Measurements from ENCODE around the gene RASA3.

RASA3 gene

DNA sequence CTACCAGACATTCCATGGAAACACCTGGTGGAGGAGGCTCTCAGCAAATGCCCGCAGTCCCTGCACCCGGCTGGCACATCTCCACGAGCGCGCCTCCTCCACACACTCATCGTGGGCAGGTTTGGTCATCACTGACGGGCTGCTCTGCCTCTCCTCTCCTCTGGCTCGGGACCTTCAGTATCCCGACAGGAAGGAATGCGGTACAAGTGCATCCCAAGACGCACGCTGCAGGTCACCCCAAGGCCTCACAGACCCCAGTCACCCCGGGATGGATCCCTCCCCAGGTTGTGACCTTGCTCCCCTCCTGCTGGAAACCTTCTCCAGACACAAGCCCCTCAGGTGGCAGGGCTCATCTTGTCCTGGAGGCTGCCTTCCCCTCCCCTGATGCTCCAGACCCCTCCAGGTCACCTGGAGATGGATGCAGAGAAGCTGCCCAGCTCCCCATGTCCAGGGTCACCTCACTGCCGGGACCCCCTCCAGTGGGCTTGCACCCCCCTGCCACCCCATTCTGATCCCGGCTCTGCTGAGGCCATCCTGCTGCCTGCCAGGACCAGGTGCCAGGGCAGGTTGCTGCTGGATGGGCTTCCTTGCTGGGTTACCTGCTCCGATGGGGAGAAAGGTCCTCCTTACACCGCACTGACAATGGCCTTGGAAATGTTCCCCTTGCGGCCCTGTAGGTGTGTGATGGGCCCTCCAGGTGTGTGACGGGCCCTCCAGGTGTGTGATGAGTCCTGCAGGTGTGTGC is 188.4 kb downstream of the RASA3 start:
- H2AFZ ChIP-seq (ENCODE audit: low read length), result no peak overlapping the region
- H3K4me3 ChIP-seq (ENCODE audit: low read length, poor library complexity, severe bottlenecking), result no peak overlapping the region
- H3K9ac ChIP-seq (ENCODE audit: low read depth, low read length, poor library complexity, severe bottlenecking), result no peak overlapping the region
- no peaks in the 10 kb centered on the region for H3K79me2 ChIP-seq (ENCODE audit: insufficient read depth, low read length)
- no peaks in the 10 kb centered on the region for H4K20me1 ChIP-seq (ENCODE audit: insufficient read depth, low read length, poor library complexity, severe bottlenecking)
- no peaks in the 10 kb centered on the region for H3K9me2 ChIP-seq (replicated peaks; ENCODE audit: low read depth, low read length)
- H3K27me3 ChIP-seq (ENCODE audit: insufficient read depth, low read length, poor library complexity, severe bottlenecking), result no peaks in the 10 kb centered on the region
- no peaks in the 10 kb centered on the region for H3F3A ChIP-seq (ENCODE audit: low read depth)
- TF ChIP-seq, protein P1, sequence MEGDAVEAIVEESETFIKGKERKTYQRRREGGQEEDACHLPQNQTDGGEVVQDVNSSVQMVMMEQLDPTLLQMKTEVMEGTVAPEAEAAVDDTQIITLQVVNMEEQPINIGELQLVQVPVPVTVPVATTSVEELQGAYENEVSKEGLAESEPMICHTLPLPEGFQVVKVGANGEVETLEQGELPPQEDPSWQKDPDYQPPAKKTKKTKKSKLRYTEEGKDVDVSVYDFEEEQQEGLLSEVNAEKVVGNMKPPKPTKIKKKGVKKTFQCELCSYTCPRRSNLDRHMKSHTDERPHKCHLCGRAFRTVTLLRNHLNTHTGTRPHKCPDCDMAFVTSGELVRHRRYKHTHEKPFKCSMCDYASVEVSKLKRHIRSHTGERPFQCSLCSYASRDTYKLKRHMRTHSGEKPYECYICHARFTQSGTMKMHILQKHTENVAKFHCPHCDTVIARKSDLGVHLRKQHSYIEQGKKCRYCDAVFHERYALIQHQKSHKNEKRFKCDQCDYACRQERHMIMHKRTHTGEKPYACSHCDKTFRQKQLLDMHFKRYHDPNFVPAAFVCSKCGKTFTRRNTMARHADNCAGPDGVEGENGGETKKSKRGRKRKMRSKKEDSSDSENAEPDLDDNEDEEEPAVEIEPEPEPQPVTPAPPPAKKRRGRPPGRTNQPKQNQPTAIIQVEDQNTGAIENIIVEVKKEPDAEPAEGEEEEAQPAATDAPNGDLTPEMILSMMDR (conservative IDR thresholded peaks at IDR 0.05; ENCODE audit: low read length), result no peak
- TF ChIP-seq EZH2phosphoT487 (IDR thresholded peaks at IDR 0.05; ENCODE audit: borderline replicate concordance), result no peak
- peaks cover 9% of the 10 kb centered on the region for H3K4me1 ChIP-seq (ENCODE audit: insufficient read depth, low read length, poor library complexity, severe bottlenecking)
- no peaks in the 10 kb centered on the region for H3K9me3 ChIP-seq (ENCODE audit: insufficient read depth, low read depth, low read length)
- H3K36me3 ChIP-seq (ENCODE audit: insufficient read depth, low read length), result no peaks in the 10 kb centered on the region
- no peak overlapping the region for H3K4me2 ChIP-seq (ENCODE audit: low read depth, low read length, poor library complexity, severe bottlenecking)

DNA sequence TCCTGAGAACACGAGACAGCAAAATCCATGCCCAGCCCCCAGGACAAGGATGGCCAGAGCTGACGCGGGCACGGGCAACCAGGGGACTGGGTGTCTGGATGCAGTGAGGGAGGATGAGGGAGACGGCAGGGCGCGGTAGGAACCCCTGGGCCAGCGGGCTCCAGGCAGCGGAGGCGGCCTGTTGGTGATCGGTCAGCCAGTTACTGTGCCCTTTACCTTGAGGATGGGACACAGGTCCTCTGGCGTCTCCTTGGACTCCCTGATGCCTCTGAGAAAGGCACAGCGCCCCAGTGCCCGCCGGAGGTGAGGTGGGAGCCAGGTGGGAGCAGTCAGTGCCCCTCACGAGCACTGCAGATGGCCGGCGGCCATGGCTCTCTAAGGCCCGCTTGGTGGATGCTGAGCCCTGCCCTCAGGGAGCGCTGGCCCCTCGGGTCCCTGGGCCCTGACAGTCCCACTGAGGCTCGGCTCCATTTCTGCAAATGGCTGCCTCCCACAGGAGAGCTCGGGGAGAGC is 189.8 kb downstream of the RASA3 start:
- no peaks in the 10 kb centered on the region for H3K9me2 ChIP-seq (replicated peaks; ENCODE audit: low read depth, low read length)
- H3K79me2 ChIP-seq (ENCODE audit: insufficient read depth, low read length), result no peaks in the 10 kb centered on the region
- no peak overlapping the region for H3K9ac ChIP-seq (ENCODE audit: low read depth, low read length, poor library complexity, severe bottlenecking)
- H3K36me3 ChIP-seq (ENCODE audit: insufficient read depth, low read length), result no peaks in the 10 kb centered on the region
- no peaks in the 10 kb centered on the region for H4K20me1 ChIP-seq (ENCODE audit: insufficient read depth, low read length, poor library complexity, severe bottlenecking)
- no peak overlapping the region for H3K4me2 ChIP-seq (ENCODE audit: low read depth, low read length, poor library complexity, severe bottlenecking)
- H3K4me1 ChIP-seq (ENCODE audit: insufficient read depth, low read length, poor library complexity, severe bottlenecking), result no peaks in the 10 kb centered on the region
- H3F3A ChIP-seq (ENCODE audit: low read depth), result no peaks in the 10 kb centered on the region
- no peaks in the 10 kb centered on the region for H3K27me3 ChIP-seq (ENCODE audit: insufficient read depth, low read length, poor library complexity, severe bottlenecking)
- H3K9me3 ChIP-seq (ENCODE audit: insufficient read depth, low read depth, low read length), result no peaks in the 10 kb centered on the region
- no peak overlapping the region for H3K4me3 ChIP-seq (ENCODE audit: low read length, poor library complexity, severe bottlenecking)
- H2AFZ ChIP-seq (ENCODE audit: low read length), result no peak overlapping the region
- TF ChIP-seq EZH2phosphoT487 (IDR thresholded peaks at IDR 0.05; ENCODE audit: borderline replicate concordance), result no peak
- TF ChIP-seq, protein P1 (conservative IDR thresholded peaks at IDR 0.05; ENCODE audit: low read length), result no peak

DNA sequence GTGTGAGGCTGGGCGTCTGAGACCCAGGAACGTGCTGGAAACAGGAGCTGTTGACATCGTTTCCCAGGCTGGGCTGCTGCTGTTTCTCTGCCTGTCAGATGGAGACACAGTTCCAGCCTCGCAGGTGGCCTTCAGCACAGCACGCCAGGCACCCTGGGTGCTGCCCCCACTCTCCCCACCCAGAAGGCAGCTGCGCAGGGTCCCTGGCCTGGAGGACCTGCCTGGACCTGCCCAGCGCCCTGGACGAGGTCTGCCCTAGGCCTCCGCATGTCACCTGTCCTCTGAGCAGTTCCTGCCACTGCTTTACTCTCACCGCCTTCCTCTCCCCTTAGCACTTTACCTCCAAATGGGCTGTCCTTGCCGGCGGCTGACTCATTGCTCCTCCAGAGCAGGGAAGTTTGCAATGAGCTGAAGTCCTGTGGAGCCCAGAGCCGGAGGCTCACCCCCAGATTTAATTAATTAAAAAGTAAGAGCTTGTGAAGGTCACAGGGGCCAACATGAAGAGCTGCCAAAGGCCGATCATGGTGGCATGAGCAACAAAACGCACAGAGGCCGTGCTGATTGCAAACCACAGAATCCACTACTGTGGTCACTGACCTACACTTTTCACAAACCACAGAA is 190.7 kb downstream of the RASA3 start:
- Histone ChIP-seq H3K4me3 (ENCODE audit: low read length, poor library complexity, severe bottlenecking) (no peak overlapping the region), H3K9me3 (ENCODE audit: insufficient read depth, low read depth, low read length) (no peaks in the 10 kb centered on the region), H3K27me3 (ENCODE audit: insufficient read depth, low read length, poor library complexity, severe bottlenecking) (no peaks in the 10 kb centered on the region), H3F3A (ENCODE audit: low read depth) (no peaks in the 10 kb centered on the region), H3K79me2 (ENCODE audit: insufficient read depth, low read length) (no peaks in the 10 kb centered on the region), H3K9me2 (replicated peaks; ENCODE audit: low read depth, low read length) (no peaks in the 10 kb centered on the region), H3K36me3 (ENCODE audit: insufficient read depth, low read length) (no peaks in the 10 kb centered on the region), H4K20me1 (ENCODE audit: insufficient read depth, low read length, poor library complexity, severe bottlenecking) (no peaks in the 10 kb centered on the region), H3K4me2 (ENCODE audit: low read depth, low read length, poor library complexity, severe bottlenecking) (no peak overlapping the region), H2AFZ (ENCODE audit: low read length) (no peak overlapping the region), H3K4me1 (ENCODE audit: insufficient read depth, low read length, poor library complexity, severe bottlenecking) (no peaks in the 10 kb centered on the region), H3K9ac (ENCODE audit: low read depth, low read length, poor library complexity, severe bottlenecking) (no peak overlapping the region)
- TF ChIP-seq EZH2phosphoT487 (IDR thresholded peaks at IDR 0.05; ENCODE audit: borderline replicate concordance), result no peak
- TF ChIP-seq, protein P1 (conservative IDR thresholded peaks at IDR 0.05; ENCODE audit: low read length), result no peak
